Uterus (tissue), 2 donors: ENCODE measurements around the gene SLC25A25.

Experiments used
- CTCF ChIP-seq, 4 experiments: fragments of 200-600 bp in 2 of 4; fragments of 450-650 bp in 2 of 4; sonication (generic) in 2 of 4; IDR thresholded peaks; one replicate each; pipeline ENCODE4 v1.5.1; 2016 to 2019; ENCODE audit warnings: antibody characterized with exemption in 4 of 4, mild to moderate bottlenecking in 2 of 4, moderate library complexity in 1 of 4
- POLR2A ChIP-seq, 2 donors: fragments of 450-650 bp; IDR thresholded peaks; one replicate each; pipeline ENCODE4 v1.6.1; 2016; ENCODE audit warnings: antibody characterized with exemption in 2 of 2, mild to moderate bottlenecking in 1 of 2, moderate library complexity in 1 of 2

- no peak for TF ChIP-seq CTCF (IDR thresholded peaks at IDR 0.05)
- no peak for TF ChIP-seq POLR2A (IDR thresholded peaks at IDR 0.05)
Measured at GRCh38 chr9:128104171-128104618, 36.2 kb downstream of the SLC25A25 start.
